GM21390 (cell line): ENCODE measurements around the gene ZFC3H1.

Experiments used
- ATAC-seq: cut with Tn5 transposase; IDR thresholded peaks from one replicate; pipeline ENCODE4 v1.9.1; 2021; ENCODE audit not compliant: unreplicated experiment

Gene ZFC3H1

GRCh38 chr12:71682466-71682865 lies 18.8 kb upstream of the ZFC3H1 start:
- ATAC-seq, result no peak

- ATAC-seq, result no peak
Measured at GRCh38 chr12:71671816-71672215, 8.2 kb upstream of the ZFC3H1 start.

GRCh38 chr12:71671311-71671710 lies 7.7 kb upstream of the ZFC3H1 start:
- ATAC-seq, result no peak

GRCh38 chr12:71666259-71666658 lies 2.6 kb upstream of the ZFC3H1 start:
- no peak for ATAC-seq

- ATAC-seq, result no peak
Measured at GRCh38 chr12:71665090-71665463, 1.4 kb upstream of the ZFC3H1 start.

GRCh38 chr12:71664411-71665089 lies 902 bp upstream of the ZFC3H1 start:
- peak; percentile 13 for ATAC-seq

- peak; percentile 18 for ATAC-seq
Measured at GRCh38 chr12:71662849-71663560, 643 bp downstream of the ZFC3H1 start.

- no peak for ATAC-seq
Measured at GRCh38 chr12:71661977-71662530, 1.6 kb downstream of the ZFC3H1 start.

- ATAC-seq, result no peak
Measured at GRCh38 chr12:71656740-71657139, 6.9 kb downstream of the ZFC3H1 start.

- no peak for ATAC-seq
Measured at GRCh38 chr12:71655907-71656306, 7.7 kb downstream of the ZFC3H1 start.

- ATAC-seq, result no peak
Measured at GRCh38 chr12:71655495-71655894, 8.2 kb downstream of the ZFC3H1 start.

GRCh38 chr12:71654200-71654599 lies 9.4 kb downstream of the ZFC3H1 start:
- no peak for ATAC-seq

- ATAC-seq, result no peak
Measured at GRCh38 chr12:71653137-71653536, 10.5 kb downstream of the ZFC3H1 start.

GRCh38 chr12:71652656-71653055 lies 11.0 kb downstream of the ZFC3H1 start:
- no peak for ATAC-seq

- ATAC-seq, result no peak
Measured at GRCh38 chr12:71649401-71649800, 14.2 kb downstream of the ZFC3H1 start.

- ATAC-seq, result no peak
Measured at GRCh38 chr12:71648537-71648936, 15.1 kb downstream of the ZFC3H1 start.

GRCh38 chr12:71646512-71646911 lies 17.1 kb downstream of the ZFC3H1 start:
- ATAC-seq, result no peak

GRCh38 chr12:71645268-71645667 lies 18.4 kb downstream of the ZFC3H1 start:
- ATAC-seq, result no peak

- peak; percentile 55 for ATAC-seq
Measured at GRCh38 chr12:71642264-71642663, 21.4 kb downstream of the ZFC3H1 start.

GRCh38 chr12:71641390-71641789 lies 22.3 kb downstream of the ZFC3H1 start:
- no peak for ATAC-seq

- no peak for ATAC-seq
Measured at GRCh38 chr12:71640316-71640715, 23.3 kb downstream of the ZFC3H1 start.

- ATAC-seq, result no peak
Measured at GRCh38 chr12:71639341-71639760, 24.3 kb downstream of the ZFC3H1 start.
